HFFc6 (cell line): ENCODE results near the gene PHYKPL. TPM values are rescaled to one million over a fixed set of nuclear protein-coding genes. Genes with fewer than 3 reads are reported as not detected.

Experiments used
- DNase-seq: peaks from one replicate; pipeline ENCODE4 v3.0.0-alpha.2; 2018
- H3K27ac Mint-ChIP-seq: 2 replicates; pipeline ENCODE4 v1.8.0; 2020; ENCODE audit warnings: mild to moderate bottlenecking, mixed read lengths
- H3K27me3 Mint-ChIP-seq: 2 replicates; pipeline ENCODE4 v1.8.0; 2021; ENCODE audit warnings: mild to moderate bottlenecking, moderate library complexity, mixed read lengths; ENCODE audit not compliant: insufficient read depth
- H3K36me3 Mint-ChIP-seq: 2 replicates; pipeline ENCODE4 v1.8.0; 2021; ENCODE audit warnings: low read depth, mixed read lengths
- H3K4me1 Mint-ChIP-seq: 2 replicates; pipeline ENCODE4 v1.8.0; 2020; ENCODE audit warnings: low read depth, mixed read lengths
- H3K4me3 Mint-ChIP-seq: 2 replicates; pipeline ENCODE4 v1.8.0; 2020; ENCODE audit warnings: mild to moderate bottlenecking, moderate library complexity, mixed read lengths
- H3K9me3 Mint-ChIP-seq: 2 replicates; pipeline ENCODE4 v1.8.0; 2020; ENCODE audit warnings: mild to moderate bottlenecking, mixed read lengths
- CTCF ChIP-seq: fragments of 200-600 bp; sonication (generic); IDR thresholded peaks from 2 replicates; pipeline ENCODE4 v1.5.0; 2021; ENCODE audit warnings: antibody characterized with exemption, mild to moderate bottlenecking
- total RNA-seq, 6 experiments: library from RNA; stranded (reverse); fragmentation: NEBNext Ultra II Directional; extraction: Animal tissue kit (Norgen Biotek cat#: 25700); gene quantifications; 2 replicates in 1 of 6; 3 replicates in 5 of 6; pipeline ENCODE4 v1.2.3, GENCODE V29; 2021

Gene PHYKPL
- total RNA-seq, 6 experiments from 2014 or later, result 18.7 to 25.6 (median 23.9) TPM

DNA sequence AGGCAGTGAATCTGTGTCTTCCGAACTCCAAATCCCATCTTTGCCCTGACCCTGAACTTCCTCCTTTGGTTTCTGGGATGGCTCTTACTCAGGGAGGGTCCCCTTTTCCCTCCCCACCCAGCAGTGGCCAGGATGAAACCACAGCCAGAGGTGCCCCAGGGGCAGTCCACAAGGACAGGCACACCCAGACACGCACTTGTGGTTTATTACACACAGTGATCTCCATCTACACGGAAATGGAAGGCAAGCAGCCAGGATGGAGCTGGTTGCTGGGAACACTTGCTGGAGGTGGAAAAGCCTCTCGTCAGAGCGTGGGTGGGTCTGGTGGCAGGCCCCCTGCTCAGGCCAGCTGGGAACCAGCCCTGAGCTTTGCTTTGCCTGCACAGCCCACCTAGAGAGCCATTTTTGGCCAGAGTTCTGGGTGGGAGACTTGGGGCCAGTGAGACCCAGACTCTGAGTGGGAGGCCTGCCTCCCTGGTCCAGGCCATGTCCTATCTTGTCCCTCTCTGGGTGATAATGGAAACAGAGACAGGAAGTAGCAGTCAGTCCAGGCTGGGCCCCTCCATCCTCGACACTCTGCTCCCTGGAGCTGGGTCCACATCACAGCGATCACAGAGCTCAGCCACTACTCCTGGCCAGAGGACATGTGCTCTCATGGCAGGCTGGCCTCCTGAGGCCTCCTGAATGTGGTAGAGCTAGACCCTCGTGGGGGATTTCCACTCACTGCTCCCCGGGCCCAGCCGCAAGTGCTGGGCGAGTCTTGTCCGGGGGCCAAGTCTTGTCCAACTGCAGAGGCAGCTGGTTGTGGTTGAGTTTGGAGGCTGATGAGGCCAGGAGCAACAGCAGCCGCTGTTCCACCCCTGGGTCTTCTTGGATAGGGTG lies 5.1 kb upstream of the PHYKPL start:
- H3K27me3 Mint-ChIP-seq, result peaks cover 9% of the 10 kb centered on the region
- TF ChIP-seq CTCF, result no peak
- H3K4me3 Mint-ChIP-seq, result no peak overlapping the region
- H3K36me3 Mint-ChIP-seq, result no peaks in the 10 kb centered on the region
- peaks cover 6% of the 10 kb centered on the region; the same call in 1 of the 2 replicates for H3K4me1 Mint-ChIP-seq
- no peaks in the 10 kb centered on the region for H3K9me3 Mint-ChIP-seq
- DNase-seq, result no peak
- no peak overlapping the region; the same call in 1 of the 2 replicates for H3K27ac Mint-ChIP-seq

DNA sequence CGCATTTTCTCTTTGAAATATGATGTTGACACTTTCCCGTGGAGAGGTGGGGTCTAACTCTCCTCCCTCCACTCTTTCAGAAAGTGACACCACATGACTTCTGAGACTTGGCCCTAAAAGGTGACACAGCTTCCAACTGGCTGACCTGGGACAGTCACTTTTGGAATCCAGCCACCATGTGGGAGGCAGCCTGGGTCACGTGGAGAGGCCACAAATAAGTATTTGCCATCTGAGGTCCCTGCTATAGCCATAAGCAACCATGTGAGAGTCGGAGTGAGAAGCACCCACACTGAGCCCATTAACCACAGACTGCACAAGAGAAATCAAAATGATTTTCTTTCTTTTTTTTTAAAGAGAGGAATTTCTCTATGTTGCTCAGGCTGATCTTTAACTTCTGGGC lies 4.1 kb upstream of the PHYKPL start:
- DNase-seq, result no peak
- H3K27me3 Mint-ChIP-seq, result peaks cover 4% of the 10 kb centered on the region
- TF ChIP-seq CTCF, result no peak
- H3K9me3 Mint-ChIP-seq, result no peaks in the 10 kb centered on the region
- no peak overlapping the region for H3K27ac Mint-ChIP-seq
- H3K4me1 Mint-ChIP-seq, result peaks cover 6% of the 10 kb centered on the region; the same call in 1 of the 2 replicates
- H3K4me3 Mint-ChIP-seq, result no peak overlapping the region
- H3K36me3 Mint-ChIP-seq, result no peaks in the 10 kb centered on the region

DNA sequence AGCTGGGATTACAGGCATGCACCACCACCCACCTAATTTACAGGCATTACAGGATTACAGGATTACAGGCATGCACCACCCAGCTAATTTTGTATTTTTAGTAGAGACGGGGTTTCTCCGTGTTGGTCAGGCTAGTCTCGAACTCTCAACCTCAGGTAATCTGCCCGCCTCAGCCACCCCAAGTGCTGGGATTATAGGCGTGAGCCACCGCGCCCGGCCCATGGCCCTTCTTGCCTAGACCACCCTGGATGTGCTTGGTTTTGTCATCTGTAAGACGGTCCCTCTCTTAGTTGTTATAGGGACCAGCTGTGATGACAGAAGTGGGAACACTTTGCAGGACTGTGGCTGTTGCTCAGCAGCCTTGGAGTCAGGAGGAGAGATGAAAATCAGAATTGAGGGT lies 3.5 kb upstream of the PHYKPL start:
- Mint-ChIP-seq H3K27ac (no peak overlapping the region), H3K27me3 (peaks cover 3% of the 10 kb centered on the region), H3K4me1 (peaks cover 12% of the 10 kb centered on the region), H3K36me3 (peaks cover 4% of the 10 kb centered on the region; the same call in 1 of the 2 replicates), H3K4me3 (no peak overlapping the region), H3K9me3 (no peaks in the 10 kb centered on the region)
- DNase-seq, result no peak
- TF ChIP-seq CTCF, result no peak

- Mint-ChIP-seq H3K4me3 (no peak overlapping the region), H3K4me1 (peaks cover 17% of the 10 kb centered on the region), H3K9me3 (no peaks in the 10 kb centered on the region), H3K27ac (no peak overlapping the region), H3K36me3 (peaks cover 9% of the 10 kb centered on the region; the same call in 1 of the 2 replicates), H3K27me3 (peaks cover 2% of the 10 kb centered on the region)
- TF ChIP-seq CTCF, result no peak
- no peak for DNase-seq
Observed at GRCh38 chr5:178235588-178235974, 3.0 kb upstream of the PHYKPL start.

- Mint-ChIP-seq H3K27ac (no peak overlapping the region), H3K9me3 (no peaks in the 10 kb centered on the region), H3K4me1 (peaks cover 20% of the 10 kb centered on the region), H3K4me3 (no peak overlapping the region; the same call in 1 of the 2 replicates), H3K27me3 (peaks cover 2% of the 10 kb centered on the region), H3K36me3 (peaks cover 12% of the 10 kb centered on the region)
- peak; percentile 83 for TF ChIP-seq CTCF
- peak; percentile 38 for DNase-seq
Observed at GRCh38 chr5:178234750-178235587, 2.4 kb upstream of the PHYKPL start.
